HEK293T (cell line): ENCODE measurements around the gene TTC16.
A peak's percentile ranks its signal among the peaks of the same experiment; 100 is the strongest.

Experiments
- CTCF ChIA-PET: fragments of 350-600 bp; formaldehyde crosslinking; extraction: SDS; loops from one replicate; lab custom pipeline; 2021; ENCODE audit warnings: antibody characterized with exemption, inconsistent platforms; lab: Yijun Ruan, JAX
- POLR2A ChIA-PET: fragments of 350-600 bp; formaldehyde crosslinking; extraction: SDS; loops from one replicate; lab custom pipeline; 2020; ENCODE audit warnings: antibody characterized with exemption, inconsistent platforms; lab: Yijun Ruan, JAX
- DNase-seq: peaks from one replicate; pipeline ENCODE4 v3.0.0; 2012; ENCODE audit warnings: mixed read lengths; ENCODE audit errors: extremely low spot score
- ARNT ChIP-seq: fragments of 450-650 bp; IDR thresholded peaks from 2 replicates; pipeline ENCODE4 v1.6.1; 2017; ENCODE audit warnings: mild to moderate bottlenecking
- BHLHE40 ChIP-seq: fragments of 450-650 bp; IDR thresholded peaks from 2 replicates; pipeline ENCODE4 v1.6.1; 2016; ENCODE audit warnings: mild to moderate bottlenecking, moderate library complexity, borderline replicate concordance
- CTBP1 ChIP-seq: fragments of 450-650 bp; IDR thresholded peaks from 2 replicates; pipeline ENCODE4 v1.6.1; 2016; ENCODE audit warnings: borderline replicate concordance
- ELF4 ChIP-seq: fragments of 450-650 bp; IDR thresholded peaks from 2 replicates; pipeline ENCODE4 v1.6.1; 2017; ENCODE audit warnings: antibody characterized with exemption
- FOXA1 ChIP-seq: fragments of 450-650 bp; IDR thresholded peaks from 2 replicates; pipeline ENCODE4 v1.6.1; 2016; ENCODE audit warnings: mild to moderate bottlenecking
- FOXK2 ChIP-seq: fragments of 450-650 bp; IDR thresholded peaks from 2 replicates; pipeline ENCODE4 v1.6.1; 2016; ENCODE audit warnings: mild to moderate bottlenecking
- FOXM1 ChIP-seq: fragments of 450-650 bp; IDR thresholded peaks from 2 replicates; pipeline ENCODE4 v1.6.1; 2017; ENCODE audit warnings: mild to moderate bottlenecking, borderline replicate concordance
- HDGF ChIP-seq: fragments of 450-650 bp; IDR thresholded peaks from 2 replicates; pipeline ENCODE4 v1.6.1; 2017; ENCODE audit warnings: antibody characterized with exemption, borderline replicate concordance
- L3MBTL2 ChIP-seq: fragments of 450-650 bp; conservative IDR thresholded peaks from 2 replicates; pipeline ENCODE4 v1.6.1; 2016; ENCODE audit warnings: mild to moderate bottlenecking
- LEF1 ChIP-seq: fragments of 450-650 bp; IDR thresholded peaks from 2 replicates; pipeline ENCODE4 v1.6.1; 2017; ENCODE audit warnings: mild to moderate bottlenecking, borderline replicate concordance
- NFRKB ChIP-seq: fragments of 450-650 bp; IDR thresholded peaks from 2 replicates; pipeline ENCODE4 v1.6.1; 2016; ENCODE audit warnings: mild to moderate bottlenecking, moderate library complexity
- SP1 ChIP-seq: fragments of 450-650 bp; IDR thresholded peaks from 2 replicates; pipeline ENCODE4 v1.6.1; 2017
- SUZ12 ChIP-seq: fragments of 450-650 bp; IDR thresholded peaks from 2 replicates; pipeline ENCODE4 v1.6.1; 2016; ENCODE audit warnings: mild to moderate bottlenecking
- TARDBP ChIP-seq: fragments of 450-650 bp; IDR thresholded peaks from 2 replicates; pipeline ENCODE4 v1.6.1; 2016
- ZNF384 ChIP-seq: fragments of 450-650 bp; IDR thresholded peaks from 2 replicates; pipeline ENCODE4 v1.6.1; 2016
- TF ChIP-seq, protein P1 (sequence below): fragments of 450-650 bp; IDR thresholded peaks from 2 replicates; pipeline ENCODE4 v1.6.1; 2016

Gene TTC16

GRCh38 chr9:127733614-127734013, 17.7 kb downstream of the TTC16 start:
- ChIA-PET POLR2A (no interaction called here), CTCF (interaction anchor here (2.7 kb wide), 1 partner anchor 144 kb away, joined by 14 read pairs; no protein-coding TSS in a partner anchor)
- no peak for DNase-seq
- TF ChIP-seq FOXK2 (no peak), NFRKB (no peak), HDGF (no peak), ARNT (no peak), L3MBTL2 (no peak), BHLHE40 (no peak), FOXA1 (no peak), SP1 (no peak), TARDBP (no peak), CTBP1 (no peak), ZNF384 (no peak), LEF1 (no peak), SUZ12 (no peak), FOXM1 (no peak), ELF4 (no peak)
- TF ChIP-seq, protein P1, sequence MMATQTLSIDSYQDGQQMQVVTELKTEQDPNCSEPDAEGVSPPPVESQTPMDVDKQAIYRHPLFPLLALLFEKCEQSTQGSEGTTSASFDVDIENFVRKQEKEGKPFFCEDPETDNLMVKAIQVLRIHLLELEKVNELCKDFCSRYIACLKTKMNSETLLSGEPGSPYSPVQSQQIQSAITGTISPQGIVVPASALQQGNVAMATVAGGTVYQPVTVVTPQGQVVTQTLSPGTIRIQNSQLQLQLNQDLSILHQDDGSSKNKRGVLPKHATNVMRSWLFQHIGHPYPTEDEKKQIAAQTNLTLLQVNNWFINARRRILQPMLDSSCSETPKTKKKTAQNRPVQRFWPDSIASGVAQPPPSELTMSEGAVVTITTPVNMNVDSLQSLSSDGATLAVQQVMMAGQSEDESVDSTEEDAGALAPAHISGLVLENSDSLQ, result no peak

DNA sequence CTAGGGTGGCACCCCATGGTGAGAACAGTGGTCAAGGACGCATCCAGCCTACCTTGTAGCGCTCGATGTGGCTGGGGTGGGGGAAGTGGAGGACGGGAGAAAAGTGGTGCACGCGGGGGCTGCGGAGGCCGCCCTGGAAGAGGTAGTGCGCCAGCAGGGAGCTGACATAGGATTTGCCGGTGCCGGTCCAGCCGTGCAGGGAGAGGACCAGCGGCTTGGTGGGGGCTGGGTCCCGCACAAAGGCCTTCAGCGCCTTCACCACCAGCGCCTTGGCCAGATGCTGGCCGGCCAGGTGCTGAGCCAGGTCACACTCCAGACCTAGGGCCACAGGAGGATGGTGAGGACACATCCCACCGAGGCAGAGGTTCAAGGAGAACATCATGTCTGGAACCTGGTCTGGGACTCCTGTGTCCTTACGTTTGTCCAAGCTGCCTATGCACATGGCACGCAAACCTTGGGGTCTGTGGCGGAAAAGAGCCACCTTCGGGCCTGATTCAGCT, 18.4 kb downstream of the TTC16 start:
- DNase-seq, result no peak
- ChIA-PET POLR2A (interaction anchor here (0.8 to 1.5 kb wide), 16 partner anchors 9 to 231 kb away, joined by 3 to 9 read pairs (median 4); partner anchors contain the start of genes CDK9 and PTRH1), CTCF (interaction anchor here (0.6 to 2.7 kb wide), 21 partner anchors 9 to 328 kb away, joined by 3 to 14 read pairs (median 4); partner anchors contain the start of genes CDK9 and SH2D3C)
- TF ChIP-seq ZNF384, result no peak
- TF ChIP-seq HDGF, result 0 out of 2 replicates have a peak, but pooled peaks have one; percentile 63
- no peak; the same call in 1 of the 2 replicates for TF ChIP-seq ARNT

DNA sequence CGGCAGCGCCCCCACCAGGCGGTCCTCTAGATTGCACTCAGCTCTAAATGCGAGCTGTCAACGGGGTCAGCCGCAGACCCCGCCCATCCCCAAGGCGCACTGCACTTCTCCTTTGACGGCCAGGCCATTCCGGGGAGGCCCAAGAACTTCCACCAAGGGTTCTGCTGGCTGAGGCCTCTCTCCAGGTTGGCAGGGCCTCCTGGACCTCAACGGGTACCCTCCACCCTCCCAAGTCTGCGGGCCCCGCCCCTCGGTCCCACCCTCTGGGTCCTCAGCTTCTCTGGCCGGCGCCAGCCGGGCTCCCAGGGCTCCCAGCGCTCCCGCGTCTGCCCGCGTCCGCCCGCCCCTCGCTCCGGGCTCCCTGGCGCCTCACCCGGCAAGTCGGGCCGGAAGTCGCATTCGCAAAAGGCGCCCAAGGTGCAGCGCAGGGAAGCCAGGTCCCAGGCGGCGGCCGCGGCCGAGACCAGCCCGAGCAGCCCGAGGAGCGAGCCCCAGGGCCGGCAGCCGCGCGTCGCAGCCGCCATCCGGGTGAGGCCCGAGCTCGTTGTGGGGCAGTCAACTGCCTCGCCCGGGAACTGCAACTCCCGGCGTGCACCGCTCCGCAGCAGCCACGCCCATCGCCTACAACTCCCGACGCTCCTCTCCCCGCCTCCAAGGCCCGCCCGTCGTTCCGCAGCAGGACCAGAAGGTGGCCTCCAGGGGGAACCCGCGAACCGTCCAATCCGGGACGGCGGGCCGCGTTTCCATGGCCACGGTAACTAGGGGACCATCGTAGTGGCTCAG, 19.1 kb downstream of the TTC16 start, which contains the start of gene TOR2A:
TSS of gene TOR2A (minus strand) at position 548 of the 783 bp plus-strand sequence. CDS start at position 524, 24 bp downstream.
- ChIA-PET CTCF (interaction anchor here (0.6 to 2.7 kb wide), 27 partner anchors 9 to 327 kb away, joined by 3 to 14 read pairs (median 4); partner anchors contain the start of genes CDK9 and SH2D3C), POLR2A (interaction anchor here (0.7 to 1.5 kb wide), 19 partner anchors 10 to 231 kb away, joined by 3 to 9 read pairs (median 4); partner anchors contain the start of genes CDK9 and PTRH1)
- TF ChIP-seq ZNF384 (no peak), TARDBP (no peak), ELF4 (no peak), NFRKB (no peak), FOXK2 (no peak), CTBP1 (no peak), BHLHE40 (no peak), HDGF (peak; percentile 93; the same call in 1 of the 2 replicates)
- TF ChIP-seq, protein P1, result peak; percentile 61
- peak; percentile 98 for DNase-seq

- TF ChIP-seq L3MBTL2, result no peak
- TF ChIP-seq NFRKB, result no peak
- TF ChIP-seq ARNT, result no peak
- TF ChIP-seq TARDBP, result no peak
- no peak for TF ChIP-seq FOXK2
- TF ChIP-seq SUZ12, result no peak
- no peak for TF ChIP-seq BHLHE40
- no peak for TF ChIP-seq FOXM1
- TF ChIP-seq CTBP1, result no peak
- TF ChIP-seq, protein P1, result no peak
- no peak for TF ChIP-seq ZNF384
- no peak for TF ChIP-seq FOXA1
- no peak for TF ChIP-seq SP1
- no peak for TF ChIP-seq ELF4
- POLR2A ChIA-PET, result interaction anchor here (0.7 to 1.5 kb wide), 13 partner anchors 9 to 232 kb away, joined by 3 to 9 read pairs (median 4); partner anchors contain the start of genes CDK9 and PTRH1
- no peak for DNase-seq
- CTCF ChIA-PET, result interaction anchor here (0.7 to 2.7 kb wide), 6 partner anchors 36 to 193 kb away, joined by 3 to 14 read pairs (median 7); no protein-coding TSS in a partner anchor
Observed at GRCh38 chr9:127735530-127736185, 19.8 kb downstream of the TTC16 start.

DNA sequence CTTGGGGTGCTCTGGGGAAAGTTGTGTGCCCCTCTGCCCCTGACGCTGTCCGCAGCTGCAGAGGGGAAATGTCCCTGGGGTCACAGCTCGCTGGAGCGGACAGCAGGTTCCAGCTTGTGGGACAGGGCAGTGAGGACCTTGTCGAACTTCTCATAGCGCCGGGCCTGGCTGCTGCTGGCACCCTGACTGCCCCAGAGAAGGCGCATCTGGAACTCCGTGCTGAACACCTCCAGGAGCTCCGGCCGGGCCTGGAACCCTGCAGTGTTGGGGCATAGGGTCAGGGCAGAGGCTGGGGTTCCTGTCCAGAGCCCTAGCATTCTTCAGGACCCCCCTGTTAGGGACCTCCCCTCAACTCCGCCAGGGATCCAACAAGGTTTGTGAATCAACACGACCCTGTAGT, 22.8 kb downstream of the TTC16 start:
- CTCF ChIA-PET, result interaction anchor here (0.6 kb wide), 1 partner anchor 205 kb away, joined by 3 read pairs; no protein-coding TSS in a partner anchor

More for the DNA sequence above, 22.8 kb downstream of the TTC16 start:
- POLR2A ChIA-PET, result no interaction called here
- TF ChIP-seq SUZ12 (no peak), BHLHE40 (no peak), FOXK2 (no peak), L3MBTL2 (no peak), FOXM1 (no peak), NFRKB (no peak), ELF4 (no peak), SP1 (no peak), FOXA1 (no peak), ZNF384 (no peak), CTBP1 (no peak), LEF1 (no peak)
- TF ChIP-seq, protein P1, result no peak
- DNase-seq, result no peak
